Measurements from ENCODE around the gene GCNT2. TPM values are rescaled to one million over a fixed set of nuclear protein-coding genes. Genes with fewer than 3 reads are reported as not detected.
A peak's percentile ranks its signal among the peaks of the same experiment; 100 is the strongest.
"Not testable (repeated sequence)": the region's sequence is repeated elsewhere in the genome, so short reads cannot be mapped to it uniquely, and the experiment has no call there.

The GCNT2 gene
- total RNA-seq, 2 donors from 2014 or later, result 0.64 to 0.73 TPM

DNA sequence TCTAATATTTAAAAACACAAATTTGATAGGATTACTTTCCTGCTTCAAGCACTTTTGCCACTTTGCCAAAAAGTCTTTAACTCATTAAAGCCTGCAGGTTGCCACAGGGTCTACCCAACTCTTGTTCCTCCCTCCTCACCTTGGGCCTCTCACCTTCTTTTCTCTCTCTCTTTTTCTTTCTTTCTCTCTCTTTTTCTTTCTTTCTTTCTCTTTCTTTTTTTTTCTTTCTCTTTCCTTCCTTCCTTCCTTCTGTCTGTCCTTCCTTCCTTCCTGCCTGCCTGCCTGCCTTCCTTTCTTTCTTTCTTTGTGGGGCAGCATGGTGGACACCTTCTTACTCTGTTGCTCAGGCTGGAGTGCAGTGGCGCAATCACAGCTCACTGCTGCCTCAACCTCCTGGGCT lies 123.1 kb downstream of the GCNT2 start:
- H3K27me3 Mint-ChIP-seq, result peaks cover 4% of the 10 kb centered on the region
- no peak for ATAC-seq (replicated peaks)
- H3K27ac Mint-ChIP-seq, result no peak overlapping the region

DNA sequence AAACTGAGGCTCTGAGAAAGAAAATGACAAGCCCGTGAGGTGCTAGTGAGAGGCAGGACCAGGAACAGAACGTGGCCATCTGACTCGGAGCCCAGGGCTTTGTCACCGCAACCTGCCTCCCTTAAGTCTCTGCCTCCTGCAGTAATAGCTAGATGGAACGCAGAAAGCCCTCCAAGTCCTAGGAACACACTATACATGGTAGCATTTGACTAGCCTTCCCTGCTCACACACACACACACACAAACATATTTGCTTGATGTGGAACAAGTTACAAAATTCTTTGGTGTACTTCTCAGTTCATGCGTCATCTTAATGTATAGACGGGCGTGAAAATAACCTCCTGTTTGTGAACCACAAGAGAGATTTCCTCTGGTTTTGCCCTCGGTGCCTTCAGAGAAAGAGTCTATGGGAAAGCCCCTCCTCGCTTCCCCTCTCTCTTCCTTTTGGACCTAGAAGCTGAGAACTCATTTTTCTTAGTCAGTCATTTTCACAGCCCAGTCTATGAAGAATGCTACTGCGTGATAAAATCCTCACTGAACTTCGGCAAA lies 134.4 kb downstream of the GCNT2 start:
- H3K27ac Mint-ChIP-seq, result no peak overlapping the region
- peak; percentile 59 for ATAC-seq (replicated peaks)
- no peaks in the 10 kb centered on the region for H3K36me3 Mint-ChIP-seq (ENCODE audit: low read depth)
- no peaks in the 10 kb centered on the region for H3K4me1 Mint-ChIP-seq
- H3K27me3 Mint-ChIP-seq, result peaks cover 11% of the 10 kb centered on the region
- H3K4me3 Mint-ChIP-seq, result no peak overlapping the region
- H3K9me3 Mint-ChIP-seq, result no peaks in the 10 kb centered on the region

More for the DNA sequence above, 123.1 kb downstream of the GCNT2 start:
- H3K36me3 Mint-ChIP-seq (ENCODE audit: low read depth), result no peaks in the 10 kb centered on the region
- H3K4me3 Mint-ChIP-seq, result no peak overlapping the region
- no peaks in the 10 kb centered on the region for H3K4me1 Mint-ChIP-seq
- H3K9me3 Mint-ChIP-seq, result no peaks in the 10 kb centered on the region

DNA sequence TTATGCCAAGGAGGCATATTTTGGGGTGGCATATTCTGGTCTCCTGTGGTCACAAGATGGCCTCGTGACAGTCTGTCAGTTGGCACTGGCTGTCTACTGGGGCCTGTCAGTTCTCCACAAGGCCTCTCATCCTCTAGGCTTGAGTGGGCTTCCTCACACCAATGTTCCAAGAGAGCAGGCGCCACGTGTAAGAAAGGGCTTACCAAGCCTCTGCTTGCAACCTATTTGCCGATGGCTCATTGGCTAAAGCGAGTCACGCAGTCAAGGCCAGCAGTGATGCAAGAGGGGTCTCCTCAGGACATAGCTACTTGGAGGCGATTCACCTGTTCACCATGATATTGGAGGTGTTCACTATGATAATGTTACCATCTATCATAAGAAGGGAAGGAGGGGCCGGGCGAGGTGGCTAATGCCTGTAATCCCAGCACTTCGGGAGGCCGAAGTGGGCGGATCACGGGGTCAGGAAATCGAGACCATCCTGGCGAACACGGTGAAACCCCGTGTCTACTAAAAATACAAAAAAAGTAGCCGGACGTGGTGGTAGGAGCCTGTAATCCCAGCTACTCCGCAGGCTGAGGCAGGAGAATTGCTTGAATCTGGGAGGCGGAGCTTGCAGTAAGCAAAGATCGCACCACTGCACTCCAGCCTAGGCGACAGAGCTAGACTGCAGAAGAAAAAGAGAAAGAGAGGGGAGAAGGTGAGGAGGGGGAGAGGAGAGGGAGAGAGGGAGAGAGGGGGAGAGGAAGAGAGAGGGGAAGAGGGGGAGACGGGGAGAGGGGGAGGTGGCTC lies 138.0 kb downstream of the GCNT2 start:
- H3K36me3 Mint-ChIP-seq (ENCODE audit: low read depth), result no peaks in the 10 kb centered on the region
- H3K27ac Mint-ChIP-seq, result peak overlapping the region; percentile 12
- H3K4me1 Mint-ChIP-seq, result no peaks in the 10 kb centered on the region
- H3K9me3 Mint-ChIP-seq, result no peaks in the 10 kb centered on the region
- H3K4me3 Mint-ChIP-seq, result peak overlapping the region; percentile 61
- no peak for ATAC-seq (replicated peaks)
- H3K27me3 Mint-ChIP-seq, result peaks cover 5% of the 10 kb centered on the region

DNA sequence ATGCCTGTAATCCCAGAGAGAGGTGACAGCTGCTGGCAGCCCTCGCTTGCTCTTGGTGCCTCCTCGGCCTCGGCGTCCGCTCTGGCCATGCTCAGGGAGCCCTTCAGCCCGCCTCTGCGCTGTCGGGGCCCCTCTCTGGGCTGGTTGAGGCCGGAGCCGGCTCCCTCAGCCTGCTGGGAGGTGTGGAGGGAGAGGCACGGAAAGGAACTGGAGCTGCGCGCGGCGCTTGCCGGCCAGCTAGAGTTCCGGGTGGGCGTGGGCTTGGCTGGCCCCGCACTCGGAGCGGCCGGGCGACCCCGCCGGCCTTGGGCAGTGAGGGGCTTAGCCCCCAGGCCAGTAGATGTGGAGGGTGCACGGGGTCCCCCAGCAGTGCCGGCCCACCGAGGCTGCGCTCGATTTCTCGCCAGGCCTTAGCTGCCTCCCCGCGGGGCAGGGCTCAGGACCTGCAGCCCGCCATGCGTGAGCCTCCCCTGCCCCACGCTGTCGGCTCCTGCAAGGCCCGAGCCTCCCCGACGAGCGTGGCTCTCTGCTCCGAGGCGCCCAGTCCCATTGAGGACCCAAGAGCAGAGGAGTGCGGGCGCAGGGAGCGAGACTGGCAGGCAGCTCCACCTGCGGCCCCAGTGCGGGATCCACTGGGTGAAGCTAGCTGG lies 138.7 kb downstream of the GCNT2 start:
- no peak overlapping the region for H3K27ac Mint-ChIP-seq
- H3K4me3 Mint-ChIP-seq, result peak overlapping the region; percentile 61
- peak; percentile 35 for ATAC-seq (replicated peaks)
- no peaks in the 10 kb centered on the region for H3K4me1 Mint-ChIP-seq
- H3K9me3 Mint-ChIP-seq, result no peaks in the 10 kb centered on the region
- H3K36me3 Mint-ChIP-seq (ENCODE audit: low read depth), result no peaks in the 10 kb centered on the region
- peaks cover 5% of the 10 kb centered on the region for H3K27me3 Mint-ChIP-seq

DNA sequence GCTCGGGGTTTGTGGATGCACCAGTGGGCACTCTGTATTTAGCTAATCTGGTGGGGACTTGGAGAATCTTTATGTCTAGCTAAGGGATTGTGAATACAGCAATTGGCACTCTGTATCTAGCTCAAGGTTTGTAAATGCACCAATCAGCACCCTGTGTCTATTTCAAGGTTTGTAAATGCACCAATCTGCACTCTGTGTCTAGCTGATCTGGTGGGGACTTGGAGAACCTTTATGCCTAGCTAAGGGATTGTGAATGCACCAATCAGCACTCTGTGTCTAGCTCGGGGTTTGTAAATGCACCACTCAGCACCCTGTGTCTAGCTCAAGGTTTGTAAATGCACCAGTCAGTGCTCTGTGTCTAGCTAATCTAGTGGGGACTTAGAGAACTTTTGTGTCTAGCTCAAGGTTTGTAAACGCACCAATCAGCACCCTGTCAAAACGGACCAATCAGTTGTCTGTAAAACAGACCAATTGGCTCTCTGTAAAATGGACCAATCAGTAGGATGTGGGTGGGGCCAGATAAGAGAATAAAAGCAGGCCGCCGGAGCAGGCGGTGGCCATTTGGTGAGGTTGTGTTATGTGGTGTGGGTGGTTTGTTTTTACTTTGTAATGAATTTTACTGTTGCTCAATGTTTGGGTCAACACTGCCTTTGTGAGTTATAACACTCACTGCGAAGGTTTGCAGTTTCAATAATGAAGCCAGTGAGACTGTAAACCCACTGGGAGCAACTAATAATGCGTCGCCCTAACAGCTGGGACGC lies 139.5 kb downstream of the GCNT2 start:
- H3K4me3 Mint-ChIP-seq, result peak overlapping the region; percentile 61
- H3K36me3 Mint-ChIP-seq (ENCODE audit: low read depth); H3K27ac Mint-ChIP-seq; H3K9me3 Mint-ChIP-seq; H3K4me1 Mint-ChIP-seq; H3K27me3 Mint-ChIP-seq; ATAC-seq (replicated peaks): not testable (repeated sequence)

DNA sequence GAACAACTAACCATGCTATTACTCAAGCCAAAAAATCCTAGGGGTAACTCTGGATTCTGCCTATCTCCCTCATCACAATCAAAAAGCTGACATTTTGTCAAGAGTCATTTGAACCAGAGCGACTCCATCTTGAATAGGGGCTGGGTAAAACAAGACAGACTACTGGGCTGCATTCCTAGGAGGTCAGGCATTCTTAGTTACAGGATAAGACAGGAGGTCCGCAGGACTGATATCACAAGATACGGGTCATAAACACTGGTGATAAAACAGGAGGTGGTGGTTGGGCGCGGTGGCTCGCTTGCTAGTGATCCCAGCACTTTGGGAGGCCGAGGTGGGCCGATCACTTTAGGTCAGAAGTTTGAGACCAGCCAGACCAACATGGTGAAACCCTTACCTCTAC lies 141.1 kb downstream of the GCNT2 start:
- peaks cover 10% of the 10 kb centered on the region for H3K27me3 Mint-ChIP-seq
- no peaks in the 10 kb centered on the region for H3K4me1 Mint-ChIP-seq
- H3K36me3 Mint-ChIP-seq (ENCODE audit: low read depth), result no peaks in the 10 kb centered on the region
- H3K27ac Mint-ChIP-seq, result no peak overlapping the region
- H3K4me3 Mint-ChIP-seq, result no peak overlapping the region
- no peak for ATAC-seq (replicated peaks)
- no peaks in the 10 kb centered on the region for H3K9me3 Mint-ChIP-seq

DNA sequence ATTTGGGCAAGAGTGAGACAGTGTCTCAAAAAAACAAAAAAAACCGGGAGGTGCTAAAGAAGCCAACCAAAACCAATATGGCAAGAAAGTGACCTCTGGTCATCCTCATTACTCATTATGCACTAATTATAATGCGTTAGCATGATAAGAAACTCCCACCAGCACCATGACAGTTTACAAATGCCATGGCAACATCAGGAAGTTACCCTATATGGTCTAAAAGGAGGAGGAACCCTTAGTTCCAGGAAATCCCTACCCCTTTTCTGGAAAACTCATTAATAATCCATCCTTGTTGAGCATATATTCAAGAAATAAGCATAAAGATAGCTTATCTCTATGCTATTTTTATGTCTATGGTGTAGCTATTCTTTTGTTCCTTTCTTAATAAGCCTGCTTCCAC lies 141.6 kb downstream of the GCNT2 start:
- H3K9me3 Mint-ChIP-seq, result no peaks in the 10 kb centered on the region
- ATAC-seq (replicated peaks), result no peak

DNA sequence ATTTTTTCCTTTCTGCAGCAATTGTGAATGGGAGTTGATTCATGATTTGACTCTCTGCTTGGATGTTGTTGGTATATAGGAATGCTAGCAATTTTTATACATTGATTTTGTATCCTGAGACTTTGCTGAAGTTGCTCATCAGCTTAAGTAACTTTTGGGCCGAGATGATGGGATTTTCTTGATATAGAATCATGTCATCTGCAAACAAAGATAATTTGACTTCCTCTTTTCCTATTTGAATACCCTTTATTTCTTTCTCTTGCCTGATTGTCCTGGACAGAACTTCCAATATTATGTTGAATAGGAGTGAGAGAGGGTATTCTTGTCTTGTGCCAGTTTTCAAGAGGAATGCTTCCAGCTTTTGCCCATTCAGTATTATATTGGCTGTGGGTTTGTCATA lies 144.4 kb downstream of the GCNT2 start:
- not testable (repeated sequence) for H3K4me1 Mint-ChIP-seq; H3K4me3 Mint-ChIP-seq; H3K36me3 Mint-ChIP-seq (ENCODE audit: low read depth); H3K27ac Mint-ChIP-seq; H3K9me3 Mint-ChIP-seq; ATAC-seq (replicated peaks)
- H3K27me3 Mint-ChIP-seq, result peaks cover 19% of the 10 kb centered on the region

More for the DNA sequence above, 141.6 kb downstream of the GCNT2 start:
- H3K36me3 Mint-ChIP-seq (ENCODE audit: low read depth), result no peaks in the 10 kb centered on the region
- no peaks in the 10 kb centered on the region for H3K4me1 Mint-ChIP-seq
- peaks cover 13% of the 10 kb centered on the region for H3K27me3 Mint-ChIP-seq
- no peak overlapping the region for H3K4me3 Mint-ChIP-seq
- no peak overlapping the region for H3K27ac Mint-ChIP-seq

DNA sequence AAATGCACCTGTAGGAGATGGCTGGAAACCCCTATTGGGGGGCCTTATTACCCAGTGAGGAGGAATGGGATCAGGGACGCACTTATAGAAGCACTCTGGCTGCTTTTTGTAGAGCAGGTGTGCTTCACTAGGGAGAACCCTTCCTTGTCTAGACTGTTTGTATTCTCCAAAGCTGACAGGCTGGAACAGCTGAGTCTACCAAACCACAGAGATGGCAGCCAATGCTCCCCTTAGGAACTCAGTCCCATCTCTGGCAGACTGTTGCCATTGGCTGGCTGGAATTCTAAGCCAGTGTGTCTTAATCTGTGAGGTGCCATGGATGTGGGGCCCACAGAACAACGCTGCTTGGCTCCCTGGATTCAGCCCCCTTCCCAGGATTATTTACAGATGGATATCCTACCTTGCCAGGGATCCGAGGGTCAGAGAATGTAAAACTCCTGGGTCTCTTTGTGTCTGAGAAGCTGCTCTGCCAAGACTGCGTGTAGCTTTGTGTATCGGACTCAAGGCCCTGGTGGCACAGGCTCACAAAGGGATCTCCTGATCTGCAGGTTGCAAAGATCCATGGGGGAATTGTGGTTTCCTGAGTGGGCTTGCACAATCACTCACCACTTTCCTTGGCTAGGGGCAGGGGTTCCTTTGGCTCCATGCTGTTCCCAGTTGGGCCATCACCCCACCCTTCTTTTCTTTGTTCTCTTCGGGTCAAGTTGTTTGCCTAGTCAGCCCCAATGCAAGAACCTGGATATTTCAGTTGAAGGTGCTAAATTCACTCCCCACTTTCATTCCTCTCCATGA lies 147.2 kb downstream of the GCNT2 start:
- H3K27ac Mint-ChIP-seq, result no peak overlapping the region
- no peaks in the 10 kb centered on the region for H3K9me3 Mint-ChIP-seq
- no peaks in the 10 kb centered on the region for H3K36me3 Mint-ChIP-seq (ENCODE audit: low read depth)
- H3K4me1 Mint-ChIP-seq, result no peaks in the 10 kb centered on the region
- ATAC-seq (replicated peaks), result no peak
- H3K4me3 Mint-ChIP-seq, result no peak overlapping the region
- H3K27me3 Mint-ChIP-seq, result peaks cover 23% of the 10 kb centered on the region

DNA sequence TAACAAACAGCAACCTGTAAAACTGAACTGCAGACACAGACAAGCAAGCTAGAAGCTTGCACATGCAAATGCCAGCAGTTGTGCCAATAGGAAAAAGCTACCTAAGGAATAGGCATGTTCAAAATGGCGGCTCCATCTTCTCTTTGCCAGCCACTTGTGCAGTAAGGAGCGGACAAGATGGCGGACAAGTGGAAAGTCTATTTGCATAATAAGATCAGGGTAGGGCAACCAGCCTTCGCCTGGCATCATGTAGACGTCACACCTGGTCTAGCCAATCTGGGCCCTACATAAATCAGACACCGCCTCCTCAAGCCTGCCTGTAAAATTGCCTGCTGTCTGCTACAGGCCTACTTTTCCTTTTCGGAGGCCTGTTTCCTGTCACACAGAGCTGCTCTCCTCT lies 155.3 kb downstream of the GCNT2 start:
- Mint-ChIP-seq H3K9me3 (no peaks in the 10 kb centered on the region), H3K4me3 (no peak overlapping the region), H3K36me3 (ENCODE audit: low read depth) (no peaks in the 10 kb centered on the region), H3K27me3 (peaks cover 4% of the 10 kb centered on the region), H3K27ac (no peak overlapping the region), H3K4me1 (no peaks in the 10 kb centered on the region)
- ATAC-seq (replicated peaks), result no peak

DNA sequence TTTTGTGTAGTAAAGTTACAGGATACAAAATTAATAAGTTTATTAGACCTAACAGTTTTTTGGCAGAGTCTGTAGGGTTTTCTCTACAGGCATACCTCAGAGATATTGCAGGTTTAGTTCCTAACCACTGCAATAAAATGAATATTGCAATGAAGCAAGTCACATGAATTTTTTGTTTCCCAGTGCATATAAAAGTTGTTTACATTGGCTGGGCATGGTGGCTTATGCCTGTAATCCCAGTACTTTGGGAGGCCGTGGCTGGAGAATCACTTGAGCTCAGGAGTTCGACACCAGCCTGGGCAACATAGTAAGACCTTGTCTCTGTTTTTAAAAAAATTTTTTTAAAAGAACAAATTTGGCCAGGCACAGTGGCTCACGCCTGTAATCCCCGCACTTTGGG lies 157.3 kb downstream of the GCNT2 start:
- H3K36me3 Mint-ChIP-seq (ENCODE audit: low read depth), result no peaks in the 10 kb centered on the region
- no peak overlapping the region for H3K27ac Mint-ChIP-seq
- no peak for ATAC-seq (replicated peaks)
- H3K4me1 Mint-ChIP-seq, result no peaks in the 10 kb centered on the region
- no peaks in the 10 kb centered on the region for H3K27me3 Mint-ChIP-seq
- H3K9me3 Mint-ChIP-seq, result no peaks in the 10 kb centered on the region
- no peak overlapping the region for H3K4me3 Mint-ChIP-seq
